H1 (cell line): ENCODE data around the gene SLC1A7. TPM values are rescaled to one million over a fixed set of nuclear protein-coding genes. Genes with fewer than 3 reads are reported as not detected.

Experiments used
- BACH1 ChIP-seq: IDR thresholded peaks from 2 replicates; pipeline ENCODE4 v1.6.1; 2012; ENCODE audit warnings: low read length, improper control_type of control experiment
- JUND ChIP-seq: IDR thresholded peaks from 2 replicates; pipeline ENCODE4 v1.6.1; 2011; ENCODE audit warnings: mild to moderate bottlenecking, improper control_type of control experiment, low read length
- NANOG ChIP-seq: IDR thresholded peaks from 2 replicates; pipeline ENCODE4 v1.6.1; 2011; ENCODE audit warnings: low read length, low read depth, mild to moderate bottlenecking, inconsistent platforms; ENCODE audit not compliant: insufficient read depth, poor library complexity, severe bottlenecking
- RAD21 ChIP-seq, 2 experiments: IDR thresholded peaks in 1 of 2; conservative IDR thresholded peaks in 1 of 2; 2 replicates each; pipeline ENCODE4 v1.6.1; 2011; ENCODE audit warnings: low read depth in 2 of 2, low read length in 2 of 2, improper control_type of control experiment in 1 of 2, inconsistent platforms in 1 of 2, mild to moderate bottlenecking in 1 of 2, moderate library complexity in 1 of 2
- RXRA ChIP-seq: IDR thresholded peaks from 2 replicates; pipeline ENCODE4 v1.6.1; 2011; ENCODE audit warnings: low read depth, mild to moderate bottlenecking, low read length, moderate library complexity; ENCODE audit not compliant: insufficient read depth
- TAF7 ChIP-seq: optimal IDR thresholded peaks from 2 replicates; pipeline ENCODE3; 2011; ENCODE audit warnings: low read depth, mild to moderate bottlenecking, inconsistent platforms, low read length, moderate library complexity, borderline replicate concordance
- polyA plus RNA-seq, 7 experiments: library from polyadenylated mRNA; depleted of rRNA in 3 of 7; stranded (reverse) in 5 of 7; unstranded in 2 of 7; fragments of >200 nt in 5 of 7; fragments of 200-250 nt in 2 of 7; gene quantifications; 1 replicate in 5 of 7; 2 replicates in 1 of 7; 4 replicates in 1 of 7; pipeline versions ENCODE4 v1.2.1 to v1.2.3, GENCODE V29; 2011 to 2013; ENCODE audit warnings: missing spikeins in 2 of 7, mixed read lengths in 2 of 7
- total RNA-seq: library from RNA; stranded (reverse); fragmentation: NEBNext Ultra II Directional; extraction: Animal tissue kit (Norgen Biotek cat#: 25700); gene quantifications from 2 replicates; pipeline ENCODE4 v1.2.1, GENCODE V29; 2021

SLC1A7 gene
- total and polyA plus RNA-seq, 2 of the 8 experiments (the other 6 are each of a cell fraction or from before 2014, with no cell fraction given) = not detected

GRCh38 chr1:53048960-53049573 lies 93.4 kb downstream of the SLC1A7 start (continued):
- TF ChIP-seq RAD21 (IDR thresholded peaks at IDR 0.05 in 1 of 2, conservative IDR thresholded peaks at IDR 0.05 in 1 of 2; ENCODE audit: low read depth in 2 of 2, low read length in 2 of 2) (no peak), JUND (no peak), RXRA (no peak), NANOG (no peak), TAF7 (no peak), BACH1 (no peak)
